WTC11 (cell line): ENCODE results near the gene GPR183. TPM values are rescaled to one million over a fixed set of nuclear protein-coding genes. Genes with fewer than 3 reads are reported as not detected.

Experiments used
- ATAC-seq: fragments of 200-7000 bp; cut with Tn5 transposase; 2 replicates; pipeline ENCODE4 v1.10.0; 2021; ENCODE audit warnings: mild to moderate bottlenecking, moderate library complexity
- CTCF ChIA-PET: fragments of 300-600 bp; sonication (Branson Sonifier 250); formaldehyde crosslinking; loops from one replicate; lab custom pipeline; 2021; ENCODE audit warnings: antibody characterized with exemption; lab: Charles Lee
- POLR2A ChIA-PET: fragments of 350-600 bp; sonication (Branson Sonifier 250); formaldehyde crosslinking; loops from one replicate; lab custom pipeline; 2021; ENCODE audit warnings: antibody characterized with exemption; lab: Charles Lee
- DNase-seq: peaks from one replicate; pipeline ENCODE4 v3.0.0; 2021; ENCODE audit warnings: low spot score
- H3K27ac Mint-ChIP-seq: 2 replicates; pipeline ENCODE4 v1.8.0; 2021; ENCODE audit warnings: mixed read lengths
- H3K27me3 Mint-ChIP-seq: 2 replicates; pipeline ENCODE4 v1.8.0; 2021; ENCODE audit warnings: low read depth, mild to moderate bottlenecking, moderate library complexity, mixed read lengths
- H3K36me3 Mint-ChIP-seq: 2 replicates; pipeline ENCODE4 v1.8.0; 2021; ENCODE audit warnings: mixed read lengths
- H3K4me1 Mint-ChIP-seq: 2 replicates; pipeline ENCODE4 v1.8.0; 2022; ENCODE audit warnings: mixed read lengths
- H3K4me3 Mint-ChIP-seq: 2 replicates; pipeline ENCODE4 v1.8.0; 2021; ENCODE audit warnings: mild to moderate bottlenecking, moderate library complexity, mixed read lengths
- H3K9me3 Mint-ChIP-seq: 2 replicates; pipeline ENCODE4 v1.8.0; 2021; ENCODE audit warnings: mixed read lengths
- ATF2 ChIP-seq: sonication (generic); formaldehyde crosslinking; IDR thresholded peaks from 2 replicates; pipeline ENCODE4 v1.8.1; 2022; ENCODE audit warnings: low read depth, missing genetic modification reagents, borderline replicate concordance
- CREM ChIP-seq: sonication (generic); formaldehyde crosslinking; IDR thresholded peaks from 2 replicates; pipeline ENCODE4 v1.8.1; 2022; ENCODE audit warnings: mild to moderate bottlenecking, missing genetic modification reagents, moderate library complexity
- E2F5 ChIP-seq: sonication (generic); formaldehyde crosslinking; IDR thresholded peaks from 2 replicates; pipeline ENCODE4 v1.8.1; 2022; ENCODE audit warnings: mild to moderate bottlenecking, moderate library complexity, missing genetic modification reagents
- GABPB1 ChIP-seq: sonication (generic); formaldehyde crosslinking; IDR thresholded peaks from 2 replicates; pipeline ENCODE4 v1.8.1; 2023; ENCODE audit warnings: mild to moderate bottlenecking, missing genetic modification reagents
- GRHL2 ChIP-seq: fragments of 250-450 bp; sonication (Bioruptor Pico); IDR thresholded peaks from 2 replicates; pipeline ENCODE4 v1.8.0; 2022; ENCODE audit warnings: mild to moderate bottlenecking, moderate library complexity; ENCODE audit not compliant: insufficient replicate concordance, severe bottlenecking
- KAT7 ChIP-seq: sonication (generic); formaldehyde crosslinking; IDR thresholded peaks from 2 replicates; pipeline ENCODE4 v1.8.1; 2023; ENCODE audit warnings: missing genetic modification reagents, mild to moderate bottlenecking, borderline replicate concordance
- MYBL2 ChIP-seq: sonication (generic); formaldehyde crosslinking; IDR thresholded peaks from 2 replicates; pipeline ENCODE4 v1.8.1; 2023; ENCODE audit warnings: mild to moderate bottlenecking, moderate library complexity, missing genetic modification reagents
- NFE2L1 ChIP-seq: sonication (generic); formaldehyde crosslinking; IDR thresholded peaks from 2 replicates; pipeline ENCODE4 v1.8.1; 2023; ENCODE audit warnings: missing genetic modification reagents
- NR2C2 ChIP-seq: sonication (generic); formaldehyde crosslinking; IDR thresholded peaks from 2 replicates; pipeline ENCODE4 v1.8.0; 2022; ENCODE audit warnings: mild to moderate bottlenecking, missing genetic modification reagents
- NR3C1 ChIP-seq: sonication (generic); formaldehyde crosslinking; conservative IDR thresholded peaks from 2 replicates; pipeline ENCODE4 v1.8.1; 2023; ENCODE audit warnings: low read depth, mild to moderate bottlenecking, missing genetic modification reagents
- RELA ChIP-seq: sonication (generic); formaldehyde crosslinking; IDR thresholded peaks from 2 replicates; pipeline ENCODE4 v1.8.1; 2022; ENCODE audit warnings: missing genetic modification reagents, mild to moderate bottlenecking, borderline replicate concordance
- SOX15 ChIP-seq: fragments of 250-450 bp; sonication (Bioruptor Pico); IDR thresholded peaks from 2 replicates; pipeline ENCODE4 v1.9.0; 2021; ENCODE audit warnings: mild to moderate bottlenecking
- ZBTB21 ChIP-seq: sonication (generic); formaldehyde crosslinking; IDR thresholded peaks from 2 replicates; pipeline ENCODE4 v1.8.1; 2023; ENCODE audit warnings: mild to moderate bottlenecking, missing genetic modification reagents, borderline replicate concordance
- ZNF138 ChIP-seq: sonication (generic); formaldehyde crosslinking; conservative IDR thresholded peaks from 2 replicates; pipeline ENCODE4 v1.8.1; 2022; ENCODE audit warnings: mild to moderate bottlenecking, moderate library complexity, missing genetic modification reagents
- ZNF232 ChIP-seq: sonication (generic); formaldehyde crosslinking; IDR thresholded peaks from 2 replicates; pipeline ENCODE4 v1.8.0; 2022; ENCODE audit warnings: mild to moderate bottlenecking, missing genetic modification reagents
- ZNF263 ChIP-seq: sonication (generic); formaldehyde crosslinking; IDR thresholded peaks from 2 replicates; pipeline ENCODE4 v1.8.1; 2022; ENCODE audit warnings: low read depth, mild to moderate bottlenecking, moderate library complexity, missing genetic modification reagents
- ZNF317 ChIP-seq: sonication (generic); formaldehyde crosslinking; IDR thresholded peaks from 2 replicates; pipeline ENCODE4 v1.8.1; 2023; ENCODE audit warnings: low read depth, mild to moderate bottlenecking, moderate library complexity, missing genetic modification reagents, borderline replicate concordance
- ZNF423 ChIP-seq: fragments of 250-450 bp; sonication (Bioruptor Pico); IDR thresholded peaks from 2 replicates; pipeline ENCODE4 v2.1.2; 2022; ENCODE audit warnings: mild to moderate bottlenecking, moderate library complexity
- total RNA-seq: library from RNA; stranded (reverse); gene quantifications from 3 replicates; pipeline ENCODE4 v1.2.3, GENCODE V29; 2021
- TF ChIP-seq, protein P1 (sequence below): fragments of 250-450 bp; sonication (Bioruptor Pico); IDR thresholded peaks from 2 replicates; pipeline ENCODE4 v2.1.2; 2022; ENCODE audit warnings: mild to moderate bottlenecking, moderate library complexity
- TF ChIP-seq, protein P2 (sequence below): sonication (generic); formaldehyde crosslinking; conservative IDR thresholded peaks from 2 replicates; pipeline ENCODE4 v1.8.1; 2023; ENCODE audit warnings: mild to moderate bottlenecking, low read depth, missing genetic modification reagents, moderate library complexity
- TF ChIP-seq, protein P3 (sequence below): sonication (generic); formaldehyde crosslinking; IDR thresholded peaks from 2 replicates; pipeline ENCODE4 v1.8.1; 2023; ENCODE audit warnings: mild to moderate bottlenecking, missing genetic modification reagents, moderate library complexity
- TF ChIP-seq, protein P4 (sequence below): sonication (generic); formaldehyde crosslinking; conservative IDR thresholded peaks from 2 replicates; pipeline ENCODE4 v1.8.1; 2022; ENCODE audit warnings: mild to moderate bottlenecking, missing genetic modification reagents
- TF ChIP-seq, protein P5 (sequence below): sonication (generic); formaldehyde crosslinking; IDR thresholded peaks from 2 replicates; pipeline ENCODE4 v1.8.1; 2023; ENCODE audit warnings: mild to moderate bottlenecking, moderate library complexity, missing genetic modification reagents

GPR183 gene
- total RNA-seq, 1 experiment from 2014 or later, result 0.13 TPM

GRCh38 chr13:99327126-99327525 is 19.9 kb upstream of the GPR183 start:
- TF ChIP-seq ZBTB21 (CRISPR knock-in tag) (no peak), ZNF263 (CRISPR knock-in tag) (no peak), KAT7 (CRISPR knock-in tag) (no peak), SOX15 (CRISPR knock-in tag) (no peak), CREM (CRISPR knock-in tag) (no peak), ZNF317 (CRISPR knock-in tag) (no peak), GABPB1 (CRISPR knock-in tag) (no peak), ZNF232 (CRISPR knock-in tag) (no peak), NFE2L1 (CRISPR knock-in tag) (no peak), MYBL2 (CRISPR knock-in tag) (no peak), GRHL2 (CRISPR knock-in tag) (no peak), NR3C1 (CRISPR knock-in tag) (no peak), ZNF138 (CRISPR knock-in tag) (no peak), E2F5 (CRISPR knock-in tag) (no peak)
- TF ChIP-seq, protein P1, sequence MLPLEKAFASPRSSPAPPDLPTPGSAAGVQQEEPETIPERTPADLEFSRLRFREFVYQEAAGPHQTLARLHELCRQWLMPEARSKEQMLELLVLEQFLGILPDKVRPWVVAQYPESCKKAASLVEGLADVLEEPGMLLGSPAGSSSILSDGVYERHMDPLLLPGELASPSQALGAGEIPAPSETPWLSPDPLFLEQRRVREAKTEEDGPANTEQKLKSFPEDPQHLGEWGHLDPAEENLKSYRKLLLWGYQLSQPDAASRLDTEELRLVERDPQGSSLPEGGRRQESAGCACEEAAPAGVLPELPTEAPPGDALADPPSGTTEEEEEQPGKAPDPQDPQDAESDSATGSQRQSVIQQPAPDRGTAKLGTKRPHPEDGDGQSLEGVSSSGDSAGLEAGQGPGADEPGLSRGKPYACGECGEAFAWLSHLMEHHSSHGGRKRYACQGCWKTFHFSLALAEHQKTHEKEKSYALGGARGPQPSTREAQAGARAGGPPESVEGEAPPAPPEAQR, result no peak
- TF ChIP-seq, protein P2, sequence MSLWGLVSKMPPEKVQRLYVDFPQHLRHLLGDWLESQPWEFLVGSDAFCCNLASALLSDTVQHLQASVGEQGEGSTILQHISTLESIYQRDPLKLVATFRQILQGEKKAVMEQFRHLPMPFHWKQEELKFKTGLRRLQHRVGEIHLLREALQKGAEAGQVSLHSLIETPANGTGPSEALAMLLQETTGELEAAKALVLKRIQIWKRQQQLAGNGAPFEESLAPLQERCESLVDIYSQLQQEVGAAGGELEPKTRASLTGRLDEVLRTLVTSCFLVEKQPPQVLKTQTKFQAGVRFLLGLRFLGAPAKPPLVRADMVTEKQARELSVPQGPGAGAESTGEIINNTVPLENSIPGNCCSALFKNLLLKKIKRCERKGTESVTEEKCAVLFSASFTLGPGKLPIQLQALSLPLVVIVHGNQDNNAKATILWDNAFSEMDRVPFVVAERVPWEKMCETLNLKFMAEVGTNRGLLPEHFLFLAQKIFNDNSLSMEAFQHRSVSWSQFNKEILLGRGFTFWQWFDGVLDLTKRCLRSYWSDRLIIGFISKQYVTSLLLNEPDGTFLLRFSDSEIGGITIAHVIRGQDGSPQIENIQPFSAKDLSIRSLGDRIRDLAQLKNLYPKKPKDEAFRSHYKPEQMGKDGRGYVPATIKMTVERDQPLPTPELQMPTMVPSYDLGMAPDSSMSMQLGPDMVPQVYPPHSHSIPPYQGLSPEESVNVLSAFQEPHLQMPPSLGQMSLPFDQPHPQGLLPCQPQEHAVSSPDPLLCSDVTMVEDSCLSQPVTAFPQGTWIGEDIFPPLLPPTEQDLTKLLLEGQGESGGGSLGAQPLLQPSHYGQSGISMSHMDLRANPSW (CRISPR knock-in tag), result no peak
- no peak overlapping the region for H3K27ac Mint-ChIP-seq
- POLR2A ChIA-PET, result interaction anchor here (0.6 kb wide), 1 partner anchor 816 kb away, joined by 3 read pairs; no protein-coding TSS in a partner anchor
- H3K27me3 Mint-ChIP-seq, result no peaks in the 10 kb centered on the region
- no peak for ATAC-seq
- H3K4me1 Mint-ChIP-seq, result no peaks in the 10 kb centered on the region
- H3K9me3 Mint-ChIP-seq, result no peaks in the 10 kb centered on the region
- DNase-seq, result no peak
- no peak overlapping the region for H3K4me3 Mint-ChIP-seq
- CTCF ChIA-PET, result no interaction called here
- no peaks in the 10 kb centered on the region for H3K36me3 Mint-ChIP-seq

- no peak for DNase-seq
- no peak for ATAC-seq
- Mint-ChIP-seq H3K36me3 (no peaks in the 10 kb centered on the region), H3K27me3 (no peaks in the 10 kb centered on the region), H3K4me3 (no peak overlapping the region), H3K27ac (no peak overlapping the region), H3K4me1 (no peaks in the 10 kb centered on the region), H3K9me3 (no peaks in the 10 kb centered on the region)
- CTCF ChIA-PET, result no interaction called here
- POLR2A ChIA-PET, result no interaction called here
- TF ChIP-seq ZNF423 (no peak), ATF2 (CRISPR knock-in tag) (no peak), RELA (CRISPR knock-in tag) (no peak), NR2C2 (CRISPR knock-in tag) (no peak)
- TF ChIP-seq, protein P3, sequence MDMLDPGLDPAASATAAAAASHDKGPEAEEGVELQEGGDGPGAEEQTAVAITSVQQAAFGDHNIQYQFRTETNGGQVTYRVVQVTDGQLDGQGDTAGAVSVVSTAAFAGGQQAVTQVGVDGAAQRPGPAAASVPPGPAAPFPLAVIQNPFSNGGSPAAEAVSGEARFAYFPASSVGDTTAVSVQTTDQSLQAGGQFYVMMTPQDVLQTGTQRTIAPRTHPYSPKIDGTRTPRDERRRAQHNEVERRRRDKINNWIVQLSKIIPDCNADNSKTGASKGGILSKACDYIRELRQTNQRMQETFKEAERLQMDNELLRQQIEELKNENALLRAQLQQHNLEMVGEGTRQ (CRISPR knock-in tag), result no peak
- TF ChIP-seq, protein P4, sequence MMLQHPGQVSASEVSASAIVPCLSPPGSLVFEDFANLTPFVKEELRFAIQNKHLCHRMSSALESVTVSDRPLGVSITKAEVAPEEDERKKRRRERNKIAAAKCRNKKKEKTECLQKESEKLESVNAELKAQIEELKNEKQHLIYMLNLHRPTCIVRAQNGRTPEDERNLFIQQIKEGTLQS, result no peak
- TF ChIP-seq, protein P5, sequence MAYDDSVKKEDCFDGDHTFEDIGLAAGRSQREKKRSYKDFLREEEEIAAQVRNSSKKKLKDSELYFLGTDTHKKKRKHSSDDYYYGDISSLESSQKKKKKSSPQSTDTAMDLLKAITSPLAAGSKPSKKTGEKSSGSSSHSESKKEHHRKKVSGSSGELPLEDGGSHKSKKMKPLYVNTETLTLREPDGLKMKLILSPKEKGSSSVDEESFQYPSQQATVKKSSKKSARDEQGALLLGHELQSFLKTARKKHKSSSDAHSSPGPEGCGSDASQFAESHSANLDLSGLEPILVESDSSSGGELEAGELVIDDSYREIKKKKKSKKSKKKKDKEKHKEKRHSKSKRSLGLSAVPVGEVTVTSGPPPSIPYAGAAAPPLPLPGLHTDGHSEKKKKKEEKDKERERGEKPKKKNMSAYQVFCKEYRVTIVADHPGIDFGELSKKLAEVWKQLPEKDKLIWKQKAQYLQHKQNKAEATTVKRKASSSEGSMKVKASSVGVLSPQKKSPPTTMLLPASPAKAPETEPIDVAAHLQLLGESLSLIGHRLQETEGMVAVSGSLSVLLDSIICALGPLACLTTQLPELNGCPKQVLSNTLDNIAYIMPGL (CRISPR knock-in tag), result no peak
These were observed 18.8 kb upstream of the GPR183 start for GRCh38 chr13:99326012-99326411.
